CD4-positive, alpha-beta T cell (primary cell): ENCODE data around the gene DYRK1A. TPM values are rescaled to one million over a fixed set of nuclear protein-coding genes. Genes with fewer than 3 reads are reported as not detected.
"Not testable (repeated sequence)": the region's sequence is repeated elsewhere in the genome, so short reads cannot be mapped to it uniquely, and the experiment has no call there.

Experiments used
- ATAC-seq: fragments of 200-7000 bp; cut with Tn5 transposase; one replicate; pipeline ENCODE4 v1.10.0; 2022; ENCODE audit warnings: mild to moderate bottlenecking; ENCODE audit not compliant: poor library complexity
- CTCF ChIA-PET: fragments of 350-600 bp; sonication (Branson Sonifier 250); formaldehyde crosslinking; loops from one replicate; lab custom pipeline; 2021; ENCODE audit warnings: antibody characterized with exemption, inconsistent platforms; lab: Charles Lee
- POLR2A ChIA-PET: fragments of 350-600 bp; sonication (Branson Sonifier 250); formaldehyde crosslinking; loops from one replicate; lab custom pipeline; 2021; ENCODE audit warnings: antibody characterized with exemption, inconsistent platforms; lab: Charles Lee
- DNase-seq, 14 experiments: peaks; one replicate each; pipeline ENCODE4 v3.0.0-alpha.2; 2013 to 2020; ENCODE audit warnings: mixed read lengths in 2 of 14
- H3K27ac ChIP-seq, 2 donors: one replicate each; pipeline versions ENCODE4 v1.5.1 to v1.7.0; 2013; ENCODE audit warnings: low read length in 2 of 2, low read depth in 1 of 2, mild to moderate bottlenecking in 1 of 2
- H3K27me3 ChIP-seq, 2 experiments: 1 replicate in 1 of 2; 2 replicates in 1 of 2; pipeline versions ENCODE4 v1.6.1 to v1.7.0; 2013; ENCODE audit warnings: low read length in 2 of 2, control low read depth in 1 of 2, mild to moderate bottlenecking in 1 of 2, moderate library complexity in 1 of 2; ENCODE audit not compliant: insufficient read depth in 2 of 2, control insufficient read depth in 1 of 2
- H3K36me3 ChIP-seq: one replicate; pipeline ENCODE4 v1.6.1; 2013; ENCODE audit warnings: low read length, control low read depth; ENCODE audit not compliant: insufficient read depth
- H3K4me1 ChIP-seq: one replicate; pipeline ENCODE4 v1.6.1; 2013; ENCODE audit warnings: low read length, control low read depth; ENCODE audit not compliant: insufficient read depth
- H3K4me3 ChIP-seq: one replicate; pipeline ENCODE4 v1.5.1; 2013; ENCODE audit warnings: mild to moderate bottlenecking, low read length, moderate library complexity
- H3K9me3 ChIP-seq, 2 experiments: 1 replicate in 1 of 2; 2 replicates in 1 of 2; pipeline versions ENCODE4 v1.6.1 to v1.7.0; 2013; ENCODE audit warnings: low read length in 2 of 2, mild to moderate bottlenecking in 2 of 2, control low read depth in 1 of 2, moderate library complexity in 1 of 2; ENCODE audit not compliant: control insufficient read depth in 1 of 2, insufficient read depth in 1 of 2
- H3K27ac Mint-ChIP-seq: one replicate; pipeline ENCODE4 v1.8.0; 2020; ENCODE audit warnings: mixed read lengths
- H3K27me3 Mint-ChIP-seq: one replicate; pipeline ENCODE4 v1.8.0; 2021; ENCODE audit warnings: mixed read lengths
- H3K36me3 Mint-ChIP-seq: one replicate; pipeline ENCODE4 v1.8.0; 2021; ENCODE audit warnings: low read depth, mixed read lengths
- H3K4me1 Mint-ChIP-seq: one replicate; pipeline ENCODE4 v1.8.0; 2021; ENCODE audit warnings: low read depth, mixed read lengths
- H3K4me3 Mint-ChIP-seq: one replicate; pipeline ENCODE4 v1.8.0; 2020; ENCODE audit warnings: mild to moderate bottlenecking, mixed read lengths
- H3K9me3 Mint-ChIP-seq: one replicate; pipeline ENCODE4 v1.8.0; 2020; ENCODE audit warnings: mixed read lengths
- intact Hi-C, 2 experiments: fragments of 100-400 bp; cut with DNase I in 1 of 2; cut with micrococcal nuclease in 1 of 2; formaldehyde crosslinking; loops; one replicate each; pipeline versions ENCODE4 v1.15.1 to v1.9.0; 2023 to 2025; cut with DNase I, micrococcal nuclease
- total RNA-seq, 174 experiments: library from RNA in 2 of 174; stranded (reverse) in 2 of 174; gene quantifications; one replicate each; pipeline ENCODE4 v1.2.3 and lab custom pipeline; 2021 to 2026
- TF ChIP-seq, protein P1 (sequence below): fragments of 200-600 bp; IDR thresholded peaks from one replicate; pipeline ENCODE4 v1.8.0; 2022; ENCODE audit warnings: antibody characterized with exemption, mild to moderate bottlenecking

DYRK1A gene
- total RNA-seq, 2 experiments from 2014 or later, result 135 to 145 TPM

DNA sequence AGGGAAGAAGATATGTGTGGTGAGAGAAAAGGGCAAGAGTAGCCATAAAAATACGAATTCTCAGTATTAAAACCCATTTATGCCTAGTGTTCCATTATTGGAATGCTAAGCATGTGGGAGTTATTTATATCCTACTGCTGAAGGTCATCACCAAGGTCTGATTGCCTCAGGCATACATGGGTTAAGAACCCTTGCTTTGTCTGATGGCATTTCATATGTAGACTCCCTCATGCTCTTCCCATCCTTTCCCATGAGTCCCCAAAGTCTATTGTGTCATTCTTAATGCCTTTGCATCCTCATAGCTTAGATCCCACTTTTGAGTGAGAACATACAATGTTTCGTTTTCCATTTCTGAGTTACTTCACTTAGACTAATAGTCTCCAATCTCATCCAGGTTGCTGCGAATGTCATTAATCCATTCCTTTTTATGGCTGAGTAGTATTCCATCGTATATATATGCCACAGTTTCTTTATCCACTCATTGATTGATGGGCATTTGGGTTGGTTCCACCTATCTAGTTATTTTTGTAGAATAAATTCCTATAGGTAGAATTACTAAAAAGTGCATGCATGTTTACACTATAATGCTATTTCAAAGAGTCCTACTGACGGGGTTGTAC lies 172.5 kb downstream of the DYRK1A start:
- Histone ChIP-seq H3K4me1 (no peaks in the 10 kb centered on the region), H3K9me3 (peaks cover 7 to 8% of the 10 kb centered on the region in 2 experiments), H3K27ac (no peak overlapping the region), H3K36me3 (no peaks in the 10 kb centered on the region), H3K4me3 (no peak overlapping the region), H3K27me3 (peaks cover 9 to 16% of the 10 kb centered on the region in 2 experiments)
- Mint-ChIP-seq H3K4me1 (no peaks in the 10 kb centered on the region), H3K4me3 (no peak overlapping the region), H3K27ac (no peak overlapping the region), H3K36me3 (no peaks in the 10 kb centered on the region), H3K27me3 (peaks cover 47% of the 10 kb centered on the region), H3K9me3 (peaks cover 10% of the 10 kb centered on the region)
- intact Hi-C loops, result no loop called here
- TF ChIP-seq, protein P1, sequence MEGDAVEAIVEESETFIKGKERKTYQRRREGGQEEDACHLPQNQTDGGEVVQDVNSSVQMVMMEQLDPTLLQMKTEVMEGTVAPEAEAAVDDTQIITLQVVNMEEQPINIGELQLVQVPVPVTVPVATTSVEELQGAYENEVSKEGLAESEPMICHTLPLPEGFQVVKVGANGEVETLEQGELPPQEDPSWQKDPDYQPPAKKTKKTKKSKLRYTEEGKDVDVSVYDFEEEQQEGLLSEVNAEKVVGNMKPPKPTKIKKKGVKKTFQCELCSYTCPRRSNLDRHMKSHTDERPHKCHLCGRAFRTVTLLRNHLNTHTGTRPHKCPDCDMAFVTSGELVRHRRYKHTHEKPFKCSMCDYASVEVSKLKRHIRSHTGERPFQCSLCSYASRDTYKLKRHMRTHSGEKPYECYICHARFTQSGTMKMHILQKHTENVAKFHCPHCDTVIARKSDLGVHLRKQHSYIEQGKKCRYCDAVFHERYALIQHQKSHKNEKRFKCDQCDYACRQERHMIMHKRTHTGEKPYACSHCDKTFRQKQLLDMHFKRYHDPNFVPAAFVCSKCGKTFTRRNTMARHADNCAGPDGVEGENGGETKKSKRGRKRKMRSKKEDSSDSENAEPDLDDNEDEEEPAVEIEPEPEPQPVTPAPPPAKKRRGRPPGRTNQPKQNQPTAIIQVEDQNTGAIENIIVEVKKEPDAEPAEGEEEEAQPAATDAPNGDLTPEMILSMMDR, result no peak
- no peak for DNase-seq
- ChIA-PET POLR2A (no interaction called here), CTCF (no interaction called here)
- ATAC-seq, result no peak

DNA sequence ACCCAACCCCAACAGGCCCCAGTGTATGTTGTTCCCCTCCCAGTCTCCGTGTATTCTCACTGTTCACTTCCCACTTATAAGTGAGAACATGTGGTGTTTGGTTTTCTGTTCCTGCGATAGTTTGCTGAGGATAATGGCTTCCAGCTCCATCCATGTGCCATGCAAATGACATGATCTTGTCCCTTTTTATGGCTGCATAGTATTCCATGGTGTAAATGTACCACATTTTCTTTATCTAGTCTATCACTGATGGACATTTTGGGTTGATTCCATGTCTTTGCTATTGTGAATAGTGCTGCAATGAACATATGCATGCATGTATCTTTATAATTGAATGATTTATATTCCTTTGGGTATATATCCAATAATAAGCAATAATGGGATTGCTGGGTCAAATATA lies 174.6 kb downstream of the DYRK1A start:
- Mint-ChIP-seq H3K27me3 (peaks cover 35% of the 10 kb centered on the region), H3K9me3 (peaks cover 10% of the 10 kb centered on the region)
- DNase-seq, CTCF ChIA-PET, ATAC-seq, H3K27ac Mint-ChIP-seq, H3K27me3 ChIP-seq, H3K36me3 Mint-ChIP-seq, H3K27ac ChIP-seq, H3K4me1 Mint-ChIP-seq, H3K4me1 ChIP-seq, H3K4me3 ChIP-seq, intact Hi-C loops, H3K9me3 ChIP-seq, H3K4me3 Mint-ChIP-seq, H3K36me3 ChIP-seq: not testable (repeated sequence)
- POLR2A ChIA-PET, result interaction anchor here (0.9 kb wide), 1 partner anchor 23 kb away, joined by 3 read pairs; no protein-coding TSS in a partner anchor

DNA sequence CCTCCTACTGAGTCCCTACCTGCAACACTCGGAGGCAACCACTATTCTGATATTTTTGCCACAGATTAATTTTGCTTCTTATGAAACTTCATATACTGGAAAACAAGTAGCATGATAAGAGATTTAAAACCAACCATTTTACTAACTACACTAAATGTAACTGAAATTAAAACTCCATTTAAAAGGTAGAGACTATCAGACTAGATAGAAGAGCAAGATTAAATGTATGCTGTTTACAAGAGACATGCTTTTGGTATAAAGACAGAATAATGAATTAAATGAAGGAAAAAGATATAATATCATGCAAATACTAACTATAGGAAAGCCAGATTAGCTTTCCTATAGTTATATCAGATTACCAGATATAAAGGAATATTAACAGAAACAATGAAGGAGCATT lies 175.9 kb downstream of the DYRK1A start:
- Mint-ChIP-seq H3K27me3 (peaks cover 42% of the 10 kb centered on the region), H3K4me3 (no peak overlapping the region), H3K9me3 (peaks cover 8% of the 10 kb centered on the region), H3K36me3 (no peaks in the 10 kb centered on the region), H3K27ac (no peak overlapping the region), H3K4me1 (peaks cover 7% of the 10 kb centered on the region)
- Histone ChIP-seq H3K27me3 (peaks cover 7 to 16% of the 10 kb centered on the region in 2 experiments), H3K36me3 (no peaks in the 10 kb centered on the region), H3K27ac (no peak overlapping the region), H3K4me3 (no peak overlapping the region), H3K9me3 (peaks cover 8 to 13% of the 10 kb centered on the region in 2 experiments), H3K4me1 (peaks cover 4% of the 10 kb centered on the region)
- intact Hi-C loops, result no loop called here
- ATAC-seq (no peak), DNase-seq (no peak)
- ChIA-PET POLR2A (interaction anchor here (0.5 to 0.9 kb wide), 2 partner anchors 21 to 24 kb away, joined by 3 to 5 read pairs; no protein-coding TSS in a partner anchor), CTCF (no interaction called here)
- TF ChIP-seq, protein P1, result no peak
